GM12892 (cell line): ENCODE measurements around the gene ATXN1.

ENCODE experiments used
- POLR2AphosphoS5 ChIP-seq: IDR thresholded peaks from 2 replicates; pipeline ENCODE4 v1.6.1; 2011; ENCODE audit warnings: low read depth, low read length, control low read depth
- TAF1 ChIP-seq: IDR thresholded peaks from 2 replicates; pipeline ENCODE4 v1.6.1; 2011; ENCODE audit warnings: low read depth, mild to moderate bottlenecking, control low read depth, low read length, borderline replicate concordance

GRCh38 chr6:16807956-16808355 lies 46.7 kb upstream of the ATXN1 start:
- TF ChIP-seq POLR2AphosphoS5 (no peak), TAF1 (no peak)
